Colon (tissue), 2 donors: Measurements from ENCODE around the gene NCOA7.
"Not testable (repeated sequence)": the region's sequence is repeated elsewhere in the genome, so short reads cannot be mapped to it uniquely, and the experiment has no call there.

Experiments
- FAIRE-seq: peaks from 2 replicates; lab custom pipeline; 2012; peaks lifted over from hg19 to GRCh38; lab: Jason Lieb, UNC
- donor health status: control.
- donor health status: control.

NCOA7 gene

GRCh38 chr6:125950716-125951115, 160.0 kb downstream of the NCOA7 start:
- FAIRE-seq = not testable (repeated sequence)

GRCh38 chr6:125951323-125951722, 160.6 kb downstream of the NCOA7 start:
- no peak for FAIRE-seq

GRCh38 chr6:125952764-125953501, 162.2 kb downstream of the NCOA7 start:
- no peak for FAIRE-seq

- no peak for FAIRE-seq
Measured at GRCh38 chr6:125953502-125953875, 162.7 kb downstream of the NCOA7 start.

DNA sequence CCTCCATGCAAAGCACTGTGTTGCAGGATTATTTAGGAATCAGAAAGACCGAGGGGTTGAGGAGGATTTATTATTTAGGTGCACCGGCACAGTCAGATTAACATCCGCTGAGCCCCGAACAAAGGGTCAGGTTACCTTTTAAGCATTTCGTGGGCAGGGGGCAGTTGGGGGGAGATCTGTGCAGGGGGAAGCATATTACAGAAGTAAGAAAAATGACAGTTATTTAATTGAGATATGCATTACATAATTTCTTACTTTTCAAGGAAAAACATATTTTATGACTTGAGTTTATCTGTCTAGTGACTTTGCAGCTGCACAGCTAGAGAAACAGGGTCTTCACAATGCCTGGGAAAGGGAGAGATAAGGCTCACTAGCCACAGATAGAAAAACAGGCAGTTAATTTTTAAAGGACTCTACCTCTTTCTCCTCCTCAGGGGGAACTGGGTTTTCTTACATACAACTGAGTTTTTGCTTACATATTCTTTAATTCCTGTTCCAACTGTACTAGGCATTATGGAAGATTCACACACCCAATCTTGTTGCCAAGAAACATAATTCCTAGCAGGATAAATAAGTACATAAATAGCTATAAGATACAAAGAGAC, 164.1 kb downstream of the NCOA7 start:
- no peak for FAIRE-seq

GRCh38 chr6:125955973-125956372, 165.2 kb downstream of the NCOA7 start:
- no peak for FAIRE-seq

DNA sequence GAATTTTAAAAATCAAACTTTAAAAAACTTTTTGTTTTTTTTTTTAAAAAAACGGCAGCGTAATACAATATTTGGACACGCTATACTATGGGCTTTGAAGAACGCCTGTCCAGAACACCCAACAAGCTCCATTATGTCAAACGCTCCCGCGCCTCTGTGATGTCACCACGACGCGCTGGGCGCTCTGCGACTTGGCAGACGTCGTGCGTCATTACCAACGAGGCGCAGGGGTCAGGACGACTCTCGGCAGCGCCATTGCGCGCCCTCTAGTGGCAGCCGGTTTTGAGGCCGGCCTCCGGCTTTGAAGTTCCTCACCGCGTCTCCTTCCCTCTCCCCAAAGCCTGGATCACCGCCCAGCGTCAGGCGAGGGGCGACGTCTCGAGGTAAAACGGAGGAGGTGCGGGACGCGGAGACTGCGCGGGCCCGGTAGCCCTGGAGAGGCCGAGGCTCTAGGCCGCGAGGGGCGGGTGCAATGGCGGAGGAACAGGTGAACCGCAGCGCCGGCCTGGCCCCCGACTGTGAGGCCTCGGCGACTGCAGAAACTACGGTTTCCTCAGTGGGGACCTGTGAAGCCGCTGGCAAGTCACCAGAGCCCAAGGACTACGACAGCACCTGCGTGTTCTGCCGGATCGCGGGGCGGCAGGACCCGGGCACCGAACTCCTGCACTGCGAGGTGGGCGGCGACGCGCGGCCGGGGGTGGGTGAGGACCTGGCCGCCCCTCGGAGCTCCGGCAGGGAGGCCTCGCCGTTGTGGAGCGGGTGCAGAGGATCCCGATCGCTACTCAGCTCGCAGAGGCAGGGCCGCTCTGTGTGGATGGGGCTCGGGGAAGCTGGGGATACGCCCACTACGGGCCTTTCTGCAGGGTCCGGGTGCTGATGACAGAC, 166.0 kb downstream of the NCOA7 start, which contains the start of gene HINT3:
TSS of gene HINT3 (plus strand) at position 265 of the 885 bp plus-strand sequence. CDS start at position 473, 208 bp downstream.
- FAIRE-seq = peak; percentile 31

GRCh38 chr6:125957391-125957693, 166.6 kb downstream of the NCOA7 start:
- FAIRE-seq = no peak

DNA sequence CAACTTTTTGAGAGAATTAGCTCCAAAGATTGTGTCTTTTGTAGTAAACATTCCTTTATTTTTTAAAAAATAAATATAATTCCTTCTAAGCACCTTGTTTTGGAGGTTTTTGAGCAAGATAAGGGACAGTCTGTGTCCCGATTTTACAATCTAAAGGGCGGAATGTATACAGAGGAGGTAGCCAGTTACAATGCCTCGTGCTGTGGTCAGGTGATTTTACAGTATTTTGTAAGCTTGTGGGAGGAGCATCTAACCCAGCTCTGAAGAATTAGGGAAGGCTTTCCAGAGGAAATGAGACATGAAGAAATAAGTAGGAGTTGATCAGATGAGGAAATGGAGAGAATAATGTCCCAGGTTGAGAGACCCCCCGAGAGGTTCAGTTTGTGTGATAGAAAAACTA, 167.1 kb downstream of the NCOA7 start:
- FAIRE-seq = no peak

DNA sequence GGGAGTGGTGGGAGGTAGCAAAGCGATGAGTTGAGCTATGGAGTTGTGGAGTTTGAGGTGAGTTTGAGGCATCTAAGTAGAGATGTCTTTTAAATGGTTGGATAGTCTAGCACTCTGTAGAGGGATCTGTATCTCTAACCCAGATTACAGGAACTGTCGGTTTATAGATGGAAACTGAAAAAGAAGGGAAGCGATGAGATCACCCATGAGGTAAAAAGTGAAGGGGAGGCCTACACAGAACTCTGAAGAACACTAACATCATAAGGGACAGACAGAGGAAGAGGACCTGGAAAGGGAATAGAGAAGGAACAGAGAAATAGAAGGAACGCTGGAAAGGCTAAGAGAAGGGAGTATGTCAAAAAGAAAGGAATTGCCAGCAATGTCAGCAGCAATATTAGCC, 168.3 kb downstream of the NCOA7 start:
- no peak for FAIRE-seq

DNA sequence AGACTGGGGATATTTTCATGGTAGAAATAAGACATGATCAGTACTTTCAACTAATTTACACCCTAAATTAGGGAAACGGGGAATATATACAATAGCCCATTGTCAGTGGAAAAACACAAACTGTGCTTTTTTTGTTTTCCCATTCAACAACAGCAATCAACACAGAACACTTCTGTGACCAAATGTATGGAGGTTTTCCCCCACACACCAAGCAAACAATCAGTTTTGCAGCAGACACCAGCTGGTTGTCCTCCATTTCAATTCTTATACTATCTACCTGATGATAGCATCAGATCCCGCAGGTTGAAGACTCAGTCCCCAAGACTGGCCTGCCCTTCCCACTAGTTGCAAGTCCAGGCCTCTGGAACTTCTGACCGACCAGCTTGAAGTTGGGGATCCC, 170.4 kb downstream of the NCOA7 start:
- no peak for FAIRE-seq

DNA sequence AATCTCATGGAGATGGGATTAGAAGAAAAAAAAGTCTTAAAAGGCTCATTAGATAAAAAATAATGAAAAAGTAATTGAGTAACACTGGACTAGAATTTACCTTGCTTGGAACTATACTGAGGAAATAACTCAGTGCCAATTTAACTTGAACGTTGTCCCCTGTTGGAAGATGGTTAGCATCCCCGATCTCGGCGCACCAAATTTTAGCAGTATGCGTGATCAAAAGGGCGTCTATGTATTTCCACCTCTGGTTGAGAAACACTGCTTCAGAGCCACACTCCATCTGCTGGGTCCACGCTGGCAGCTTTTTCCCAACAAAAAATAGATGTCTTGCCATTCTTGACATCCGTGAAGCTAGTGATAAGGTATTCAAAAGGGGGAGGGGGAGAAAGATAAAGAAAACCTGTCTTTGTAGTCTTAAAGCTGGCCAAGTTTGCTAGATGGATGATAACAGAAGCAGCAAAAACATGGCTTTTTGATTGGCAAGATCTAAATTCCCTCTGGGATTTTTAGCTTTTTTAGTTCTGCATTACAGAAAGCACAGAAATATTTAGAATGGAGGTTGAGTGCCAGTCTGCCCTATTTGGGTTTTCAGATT, 172.2 kb downstream of the NCOA7 start:
- FAIRE-seq = no peak

DNA sequence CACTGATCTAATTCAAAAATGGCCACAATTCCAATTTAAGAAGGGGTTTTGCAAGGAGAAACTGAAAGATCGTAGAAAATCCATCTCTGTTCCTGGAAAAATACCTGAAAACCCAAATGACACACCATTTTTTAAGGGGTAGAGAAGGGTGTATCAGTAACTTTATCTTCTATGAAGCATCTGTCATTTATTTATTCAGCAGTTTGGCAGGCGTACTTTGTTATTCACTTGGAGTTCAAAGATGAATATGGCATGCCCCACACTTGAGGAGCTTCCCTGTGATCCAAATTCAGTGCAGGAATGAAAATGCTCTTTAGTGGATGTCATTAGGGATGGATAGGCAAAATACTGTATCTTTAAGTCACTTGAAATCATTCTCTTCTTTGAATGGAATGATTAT, 173.1 kb downstream of the NCOA7 start:
- no peak for FAIRE-seq

- FAIRE-seq = no peak
Measured at GRCh38 chr6:125966569-125966968, 175.8 kb downstream of the NCOA7 start.

DNA sequence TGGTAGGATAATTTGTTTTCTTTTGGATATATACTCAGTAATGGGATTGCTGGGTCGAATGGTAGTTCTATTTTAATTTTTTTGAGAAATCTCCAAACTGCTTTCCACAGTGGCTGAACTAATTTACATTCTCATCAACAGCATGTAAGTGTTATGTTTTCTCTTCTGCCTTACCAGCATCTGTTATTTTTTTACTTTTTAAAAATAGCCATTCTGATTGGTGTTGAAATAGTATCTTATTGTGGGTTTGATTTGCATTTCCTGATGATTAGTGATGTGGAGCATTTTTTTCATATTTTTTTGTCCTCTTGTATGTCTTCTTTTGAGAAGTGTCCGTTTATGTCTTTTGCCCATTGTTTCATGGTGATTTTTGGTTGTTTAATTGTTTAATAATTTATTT, 177.7 kb downstream of the NCOA7 start:
- FAIRE-seq = no peak

DNA sequence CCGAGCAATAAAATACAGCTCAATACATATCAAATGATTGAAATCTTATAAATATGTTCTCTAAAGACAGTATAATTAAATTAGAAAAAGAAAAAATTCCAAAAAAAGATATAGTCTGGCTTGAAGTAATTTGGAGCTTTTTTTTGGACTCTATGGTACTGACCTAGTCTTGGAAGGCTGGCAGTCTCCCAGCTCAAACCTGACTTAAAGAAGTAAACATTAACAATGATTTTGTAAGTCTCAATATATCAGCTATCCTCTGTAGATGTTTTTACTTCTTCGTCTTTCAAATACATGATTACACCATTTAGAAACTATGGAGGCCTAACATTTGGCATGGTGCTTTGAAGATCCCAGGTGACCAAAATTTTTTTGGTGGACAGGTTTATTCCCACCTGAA, 180.0 kb downstream of the NCOA7 start:
- no peak for FAIRE-seq

DNA sequence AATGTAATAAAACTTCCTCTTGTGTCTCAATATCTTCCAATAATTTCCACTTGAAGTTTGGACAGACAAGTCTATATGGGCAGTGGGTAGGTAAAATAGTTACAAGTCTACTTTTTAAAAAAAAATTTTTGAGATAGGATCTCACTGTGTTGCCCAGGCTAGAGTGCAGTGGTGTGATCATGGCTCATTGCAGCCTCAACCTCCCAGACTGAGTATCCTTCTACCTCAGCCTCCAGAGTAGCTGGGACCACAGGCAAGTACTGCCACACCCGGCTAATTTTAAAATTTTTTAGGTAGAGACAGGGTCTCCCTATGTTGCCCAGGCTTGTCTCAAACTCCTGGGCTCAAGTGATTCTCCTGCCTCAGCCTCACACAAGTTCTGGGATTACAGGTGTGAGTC, 181.7 kb downstream of the NCOA7 start:
- not testable (repeated sequence) for FAIRE-seq

GRCh38 chr6:125974214-125974866, 183.6 kb downstream of the NCOA7 start:
- peak; percentile 73 for FAIRE-seq

- FAIRE-seq = no peak
Measured at GRCh38 chr6:125979101-125979500, 188.3 kb downstream of the NCOA7 start.
